Measurements from ENCODE around the gene OSBPL5.

DNA sequence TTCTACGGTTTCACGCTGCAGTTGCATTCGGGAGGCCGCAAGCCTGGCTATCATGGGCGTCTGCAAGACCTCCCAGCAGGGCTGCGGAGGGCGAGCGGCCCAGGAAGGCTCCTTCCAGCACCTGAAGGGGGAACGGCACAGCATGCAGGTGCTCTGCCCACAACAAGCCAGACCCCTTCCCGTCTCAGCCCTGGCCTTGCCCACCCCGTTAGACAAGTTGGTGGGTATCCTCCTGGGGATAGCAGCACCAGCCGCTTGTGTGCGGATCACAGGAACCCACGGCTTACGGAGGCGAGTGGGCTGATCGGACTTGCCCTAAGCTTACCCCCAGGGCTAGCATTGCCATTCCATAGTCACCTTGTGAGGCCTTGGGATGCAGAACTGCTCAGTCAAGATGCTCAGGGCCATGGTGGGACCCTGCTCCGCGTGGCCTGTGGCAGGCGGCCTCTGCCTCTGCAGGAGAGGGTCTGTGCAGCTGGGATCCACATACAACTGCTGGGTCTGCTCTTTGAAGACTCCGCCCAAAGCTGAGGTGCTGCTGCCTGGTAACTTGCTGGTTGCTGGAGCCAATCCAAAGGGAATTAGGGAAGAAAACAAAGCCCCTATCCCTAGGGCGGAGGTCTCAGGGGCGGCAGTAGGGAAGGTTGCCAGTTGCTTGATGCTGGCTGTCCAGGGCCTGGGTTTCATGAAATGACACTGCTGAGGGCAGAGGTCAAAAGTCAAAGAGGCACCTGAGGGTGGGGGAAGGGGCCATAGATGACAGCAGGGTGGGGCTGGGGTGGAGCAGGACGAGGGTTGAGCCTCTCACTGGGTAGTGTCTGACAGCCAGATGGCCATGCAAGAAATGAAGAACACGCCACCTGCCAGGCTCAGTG lies 1.4 kb upstream of the OSBPL5 start:
- TF ChIP-seq, protein P1, sequence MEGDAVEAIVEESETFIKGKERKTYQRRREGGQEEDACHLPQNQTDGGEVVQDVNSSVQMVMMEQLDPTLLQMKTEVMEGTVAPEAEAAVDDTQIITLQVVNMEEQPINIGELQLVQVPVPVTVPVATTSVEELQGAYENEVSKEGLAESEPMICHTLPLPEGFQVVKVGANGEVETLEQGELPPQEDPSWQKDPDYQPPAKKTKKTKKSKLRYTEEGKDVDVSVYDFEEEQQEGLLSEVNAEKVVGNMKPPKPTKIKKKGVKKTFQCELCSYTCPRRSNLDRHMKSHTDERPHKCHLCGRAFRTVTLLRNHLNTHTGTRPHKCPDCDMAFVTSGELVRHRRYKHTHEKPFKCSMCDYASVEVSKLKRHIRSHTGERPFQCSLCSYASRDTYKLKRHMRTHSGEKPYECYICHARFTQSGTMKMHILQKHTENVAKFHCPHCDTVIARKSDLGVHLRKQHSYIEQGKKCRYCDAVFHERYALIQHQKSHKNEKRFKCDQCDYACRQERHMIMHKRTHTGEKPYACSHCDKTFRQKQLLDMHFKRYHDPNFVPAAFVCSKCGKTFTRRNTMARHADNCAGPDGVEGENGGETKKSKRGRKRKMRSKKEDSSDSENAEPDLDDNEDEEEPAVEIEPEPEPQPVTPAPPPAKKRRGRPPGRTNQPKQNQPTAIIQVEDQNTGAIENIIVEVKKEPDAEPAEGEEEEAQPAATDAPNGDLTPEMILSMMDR (IDR thresholded peaks at IDR 0.05) = no peak
- no peak for TF ChIP-seq POLR2A (IDR thresholded peaks at IDR 0.05; ENCODE audit: low read depth)
- no peak for TF ChIP-seq POLR2AphosphoS5 (IDR thresholded peaks at IDR 0.05)
- no peak for TF ChIP-seq EP300 (IDR thresholded peaks at IDR 0.05)
